ENCODE results near the gene RHOV. TPM values are rescaled to one million over a fixed set of nuclear protein-coding genes. Genes with fewer than 3 reads are reported as not detected.

Gene RHOV
- total RNA-seq, 1 donor from 2014 or later: 3.1 TPM

DNA sequence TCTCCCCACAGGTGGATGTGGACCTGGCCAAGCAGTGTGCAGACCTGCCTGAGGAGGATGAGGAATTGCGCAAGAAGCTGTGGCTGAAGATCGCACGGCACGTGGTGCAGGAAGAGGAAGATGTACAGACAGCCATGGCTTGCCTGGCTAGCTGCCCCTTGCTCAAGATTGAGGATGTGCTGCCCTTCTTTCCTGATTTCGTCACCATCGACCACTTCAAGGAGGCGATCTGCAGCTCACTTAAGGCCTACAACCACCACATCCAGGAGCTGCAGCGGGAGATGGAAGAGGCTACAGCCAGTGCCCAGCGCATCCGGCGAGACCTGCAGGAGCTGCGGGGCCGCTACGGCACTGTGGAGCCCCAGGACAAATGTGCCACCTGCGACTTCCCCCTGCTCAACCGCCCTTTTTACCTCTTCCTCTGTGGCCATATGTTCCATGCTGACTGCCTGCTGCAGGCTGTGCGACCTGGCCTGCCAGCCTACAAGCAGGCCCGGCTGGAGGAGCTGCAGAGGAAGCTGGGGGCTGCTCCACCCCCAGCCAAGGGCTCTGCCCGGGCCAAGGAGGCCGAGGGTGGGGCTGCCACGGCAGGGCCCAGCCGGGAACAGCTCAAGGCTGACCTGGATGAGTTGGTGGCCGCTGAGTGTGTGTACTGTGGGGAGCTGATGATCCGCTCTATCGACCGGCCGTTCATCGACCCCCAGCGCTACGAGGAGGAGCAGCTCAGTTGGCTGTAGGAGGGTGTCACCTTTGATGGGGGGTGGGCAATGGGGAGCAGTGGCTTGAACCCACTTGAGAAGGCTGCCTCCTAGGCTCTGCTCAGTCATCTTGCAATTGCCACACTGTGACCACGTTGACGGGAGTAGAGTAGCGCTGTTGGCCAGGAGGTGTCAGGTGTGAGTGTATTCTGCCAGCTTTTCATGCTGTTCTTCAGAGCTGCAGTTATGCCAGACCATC is 28.8 kb upstream of the RHOV start:
- TF ChIP-seq, protein P1, sequence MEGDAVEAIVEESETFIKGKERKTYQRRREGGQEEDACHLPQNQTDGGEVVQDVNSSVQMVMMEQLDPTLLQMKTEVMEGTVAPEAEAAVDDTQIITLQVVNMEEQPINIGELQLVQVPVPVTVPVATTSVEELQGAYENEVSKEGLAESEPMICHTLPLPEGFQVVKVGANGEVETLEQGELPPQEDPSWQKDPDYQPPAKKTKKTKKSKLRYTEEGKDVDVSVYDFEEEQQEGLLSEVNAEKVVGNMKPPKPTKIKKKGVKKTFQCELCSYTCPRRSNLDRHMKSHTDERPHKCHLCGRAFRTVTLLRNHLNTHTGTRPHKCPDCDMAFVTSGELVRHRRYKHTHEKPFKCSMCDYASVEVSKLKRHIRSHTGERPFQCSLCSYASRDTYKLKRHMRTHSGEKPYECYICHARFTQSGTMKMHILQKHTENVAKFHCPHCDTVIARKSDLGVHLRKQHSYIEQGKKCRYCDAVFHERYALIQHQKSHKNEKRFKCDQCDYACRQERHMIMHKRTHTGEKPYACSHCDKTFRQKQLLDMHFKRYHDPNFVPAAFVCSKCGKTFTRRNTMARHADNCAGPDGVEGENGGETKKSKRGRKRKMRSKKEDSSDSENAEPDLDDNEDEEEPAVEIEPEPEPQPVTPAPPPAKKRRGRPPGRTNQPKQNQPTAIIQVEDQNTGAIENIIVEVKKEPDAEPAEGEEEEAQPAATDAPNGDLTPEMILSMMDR (conservative IDR thresholded peaks at IDR 0.05; ENCODE audit: low read depth, low read length): no peak
- no peak for DNase-seq (ENCODE audit: low read depth)

DNA sequence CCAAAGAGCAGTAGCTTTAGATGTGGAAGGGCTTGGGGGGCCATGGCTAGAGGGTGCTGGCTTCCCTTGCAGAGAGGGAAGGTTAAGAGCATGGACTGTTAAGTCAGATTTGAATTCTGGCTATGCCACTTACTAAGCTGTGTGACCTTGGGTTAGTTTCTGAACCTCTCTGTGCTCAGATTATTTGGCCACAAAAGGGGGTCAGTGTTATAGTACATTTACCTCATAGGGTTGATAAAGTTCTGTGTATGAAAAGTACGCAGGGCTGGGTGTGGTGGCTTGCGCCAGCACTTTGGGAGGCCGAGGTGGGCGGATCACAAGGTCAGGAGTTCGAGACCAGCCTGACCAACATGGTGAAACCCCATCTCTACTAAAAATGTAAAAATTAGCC is 27.0 kb upstream of the RHOV start:
- no peak overlapping the region for H3K4me3 ChIP-seq (ENCODE audit: low read depth, low read length)
- TF ChIP-seq, protein P1 (conservative IDR thresholded peaks at IDR 0.05; ENCODE audit: low read depth, low read length): no peak

More for the DNA sequence above, 28.8 kb upstream of the RHOV start:
- no peak overlapping the region for H3K4me3 ChIP-seq (ENCODE audit: low read depth, low read length)

DNA sequence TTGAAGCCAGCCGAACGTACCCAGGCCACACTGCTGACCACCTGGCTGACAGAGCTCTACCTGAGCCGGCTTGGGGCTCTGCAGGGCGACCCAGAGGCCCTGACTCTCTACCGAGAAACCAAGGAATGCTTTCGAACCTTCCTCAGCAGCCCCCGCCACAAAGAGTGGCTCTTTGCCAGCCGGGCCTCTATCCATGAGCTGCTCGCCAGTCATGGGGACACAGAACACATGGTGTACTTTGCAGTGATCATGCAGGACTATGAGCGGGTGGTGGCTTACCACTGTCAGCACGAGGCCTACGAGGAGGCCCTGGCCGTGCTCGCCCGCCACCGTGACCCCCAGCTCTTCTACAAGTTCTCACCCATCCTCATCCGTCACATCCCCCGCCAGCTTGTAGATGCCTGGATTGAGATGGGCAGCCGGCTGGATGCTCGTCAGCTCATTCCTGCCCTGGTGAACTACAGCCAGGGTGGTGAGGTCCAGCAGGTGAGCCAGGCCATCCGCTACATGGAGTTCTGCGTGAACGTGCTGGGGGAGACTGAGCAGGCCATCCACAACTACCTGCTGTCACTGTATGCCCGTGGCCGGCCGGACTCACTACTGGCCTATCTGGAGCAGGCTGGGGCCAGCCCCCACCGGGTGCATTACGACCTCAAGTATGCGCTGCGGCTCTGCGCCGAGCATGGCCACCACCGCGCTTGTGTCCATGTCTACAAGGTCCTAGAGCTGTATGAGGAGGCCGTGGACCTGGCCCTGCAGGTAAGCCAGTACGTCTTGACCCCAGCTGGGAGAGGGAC is 26.4 kb upstream of the RHOV start:
- H3K4me3 ChIP-seq (ENCODE audit: low read depth, low read length): no peak overlapping the region
- no peak for DNase-seq (ENCODE audit: low read depth)
- TF ChIP-seq, protein P1 (conservative IDR thresholded peaks at IDR 0.05; ENCODE audit: low read depth, low read length): no peak

More for the DNA sequence above, 27.0 kb upstream of the RHOV start:
- no peak for DNase-seq (ENCODE audit: low read depth)

DNA sequence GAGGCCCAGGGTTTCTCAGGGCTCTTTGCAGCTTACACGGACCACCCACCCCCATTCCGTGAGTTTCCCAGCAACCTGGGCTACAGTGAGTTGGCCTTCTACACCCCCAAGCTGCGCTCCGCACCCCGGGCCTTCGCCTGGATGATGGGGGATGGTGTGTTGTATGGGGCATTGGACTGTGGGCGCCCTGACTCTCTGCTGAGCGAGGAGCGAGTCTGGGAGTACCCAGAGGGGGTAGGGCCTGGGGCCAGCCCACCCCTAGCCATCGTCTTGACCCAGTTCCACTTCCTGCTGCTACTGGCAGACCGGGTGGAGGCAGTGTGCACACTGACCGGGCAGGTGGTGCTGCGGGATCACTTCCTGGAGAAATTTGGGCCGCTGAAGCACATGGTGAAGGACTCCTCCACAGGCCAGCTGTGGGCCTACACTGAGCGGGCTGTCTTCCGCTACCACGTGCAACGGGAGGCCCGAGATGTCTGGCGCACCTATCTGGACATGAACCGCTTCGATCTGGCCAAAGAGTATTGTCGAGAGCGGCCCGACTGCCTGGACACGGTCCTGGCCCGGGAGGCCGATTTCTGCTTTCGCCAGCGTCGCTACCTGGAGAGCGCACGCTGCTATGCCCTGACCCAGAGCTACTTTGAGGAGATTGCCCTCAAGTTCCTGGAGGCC is 25.6 kb upstream of the RHOV start:
- no peak overlapping the region for H3K4me3 ChIP-seq (ENCODE audit: low read depth, low read length)
- DNase-seq (ENCODE audit: low read depth): no peak
- TF ChIP-seq, protein P1 (conservative IDR thresholded peaks at IDR 0.05; ENCODE audit: low read depth, low read length): no peak

DNA sequence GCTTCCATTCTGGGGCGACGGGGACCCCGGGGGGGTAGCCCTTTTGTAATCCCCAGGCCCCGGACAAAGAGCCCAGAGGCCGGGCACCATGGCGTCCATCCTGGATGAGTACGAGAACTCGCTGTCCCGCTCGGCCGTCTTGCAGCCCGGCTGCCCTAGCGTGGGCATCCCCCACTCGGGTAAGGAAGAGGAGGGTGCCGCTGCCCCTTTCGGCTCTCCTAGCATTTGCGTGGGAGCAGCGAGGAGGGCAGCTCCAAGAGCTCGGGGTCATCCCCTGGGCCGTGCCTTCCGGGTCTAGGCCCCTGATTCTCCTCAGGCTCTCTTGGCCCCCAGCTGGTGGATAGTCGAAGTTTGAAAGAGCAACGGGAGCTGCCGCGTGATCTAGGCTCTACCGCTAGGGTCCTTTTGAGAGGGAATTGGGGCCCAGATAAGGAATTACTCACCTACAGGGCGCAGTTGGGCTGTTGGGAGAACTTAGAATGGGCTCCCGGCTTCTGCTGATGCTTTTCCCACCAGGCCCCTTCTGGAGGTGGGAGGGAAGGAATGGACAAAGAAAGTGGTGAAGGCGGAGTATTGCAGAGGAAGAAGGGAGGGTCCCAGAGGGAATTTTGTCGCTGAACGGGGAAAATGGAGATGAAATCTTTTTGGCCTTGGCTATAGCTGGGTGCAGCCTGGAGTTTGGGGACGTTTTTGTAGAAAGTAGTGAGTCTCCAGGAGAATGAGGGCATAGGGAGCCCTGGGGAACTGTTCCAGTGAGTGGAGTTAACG is 20.8 kb upstream of the RHOV start:
- TF ChIP-seq, protein P1 (conservative IDR thresholded peaks at IDR 0.05; ENCODE audit: low read depth, low read length): peak; percentile 66
- peak overlapping the region; percentile 77 for H3K4me3 ChIP-seq (ENCODE audit: low read depth, low read length)
- no peak for DNase-seq (ENCODE audit: low read depth)

All from epithelial cell of proximal tubule (primary cell).